ENCODE results near the gene TOMM20.
"Not testable (repeated sequence)": the region's sequence is repeated elsewhere in the genome, so short reads cannot be mapped to it uniquely, and the experiment has no call there.

Gene TOMM20

DNA sequence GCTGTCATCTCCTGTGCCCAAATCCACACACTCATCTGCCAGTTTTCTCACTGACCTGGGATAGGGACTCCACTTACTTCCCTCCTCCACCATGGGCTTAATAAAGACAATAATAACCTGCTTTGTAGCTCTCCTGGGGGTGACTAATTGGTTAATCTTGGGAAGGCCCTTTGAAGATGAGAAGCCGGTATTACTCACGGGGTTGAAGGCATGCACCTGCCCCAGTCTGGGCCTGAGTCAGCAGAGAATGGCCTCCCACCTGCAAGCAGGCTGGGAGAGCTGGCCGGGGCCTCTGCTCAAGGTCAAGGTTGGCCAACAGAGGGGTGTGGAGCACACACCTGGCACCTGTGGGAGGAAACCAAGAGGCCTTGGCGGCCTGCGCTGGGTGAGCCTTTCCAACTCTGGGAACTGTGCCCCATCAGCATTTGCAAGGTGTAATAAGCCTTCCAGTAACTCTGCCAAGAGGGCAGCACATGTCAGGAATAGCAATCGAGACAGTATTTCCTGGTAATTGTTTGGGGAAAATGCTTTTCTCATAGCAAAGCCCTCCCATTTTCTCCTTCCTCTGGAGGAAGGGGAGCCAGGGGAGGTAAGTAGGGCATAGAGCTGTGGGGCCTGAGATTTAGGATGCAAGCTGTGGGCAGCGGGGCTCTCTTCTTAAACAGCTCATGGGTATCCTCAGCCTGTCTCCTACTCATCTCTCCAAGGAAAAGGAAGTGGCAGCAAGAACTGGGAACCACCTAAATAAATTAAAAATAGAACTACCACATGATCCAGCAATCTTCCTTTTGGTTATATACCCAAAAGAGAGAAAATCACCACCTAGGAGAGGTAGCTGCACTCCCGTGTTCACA is 49.0 kb downstream of the TOMM20 start:
- DNase-seq = peak; percentile 51

DNA sequence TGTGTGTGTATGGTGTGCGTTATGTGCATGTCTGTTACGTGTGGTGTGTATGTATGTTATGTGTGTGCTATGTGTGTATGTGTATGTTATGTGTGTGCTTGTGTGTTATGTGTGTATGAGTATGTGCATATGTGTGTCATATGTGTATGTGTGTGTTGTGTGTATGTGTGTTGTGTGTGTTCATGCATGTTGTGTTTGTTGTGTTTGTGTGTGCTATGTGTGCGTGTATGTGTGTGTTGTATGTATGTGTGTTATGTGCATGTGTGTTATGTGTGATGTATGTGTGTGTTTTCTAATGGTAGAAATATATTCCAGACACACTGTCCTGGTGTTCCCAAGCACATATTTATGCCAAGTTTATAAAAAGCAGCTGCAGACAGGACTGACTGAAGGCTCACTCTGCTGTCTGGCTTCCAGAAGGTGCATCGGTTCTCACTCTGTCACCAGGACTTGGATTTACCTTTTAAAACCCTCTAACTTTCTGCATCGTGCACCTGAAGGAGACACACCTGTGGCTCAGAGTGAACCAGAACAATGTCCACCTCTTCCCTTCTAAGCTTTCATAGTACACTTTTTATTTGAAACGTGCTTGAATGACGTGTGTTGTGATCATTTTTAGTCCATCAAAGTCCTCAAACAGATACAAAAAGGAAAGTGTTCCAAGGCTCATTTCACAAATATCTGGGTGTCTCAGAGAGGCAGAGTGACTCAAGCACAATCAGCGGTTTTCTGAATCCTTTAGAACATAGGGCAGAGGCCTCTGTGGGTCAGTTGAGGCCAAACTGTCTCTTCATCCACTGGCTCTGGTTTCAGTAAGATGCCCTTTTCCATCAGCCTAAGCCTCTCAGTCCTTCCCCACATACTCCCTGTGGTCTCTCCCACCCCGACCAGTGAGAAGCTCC is 49.9 kb downstream of the TOMM20 start:
- DNase-seq = no peak

DNA sequence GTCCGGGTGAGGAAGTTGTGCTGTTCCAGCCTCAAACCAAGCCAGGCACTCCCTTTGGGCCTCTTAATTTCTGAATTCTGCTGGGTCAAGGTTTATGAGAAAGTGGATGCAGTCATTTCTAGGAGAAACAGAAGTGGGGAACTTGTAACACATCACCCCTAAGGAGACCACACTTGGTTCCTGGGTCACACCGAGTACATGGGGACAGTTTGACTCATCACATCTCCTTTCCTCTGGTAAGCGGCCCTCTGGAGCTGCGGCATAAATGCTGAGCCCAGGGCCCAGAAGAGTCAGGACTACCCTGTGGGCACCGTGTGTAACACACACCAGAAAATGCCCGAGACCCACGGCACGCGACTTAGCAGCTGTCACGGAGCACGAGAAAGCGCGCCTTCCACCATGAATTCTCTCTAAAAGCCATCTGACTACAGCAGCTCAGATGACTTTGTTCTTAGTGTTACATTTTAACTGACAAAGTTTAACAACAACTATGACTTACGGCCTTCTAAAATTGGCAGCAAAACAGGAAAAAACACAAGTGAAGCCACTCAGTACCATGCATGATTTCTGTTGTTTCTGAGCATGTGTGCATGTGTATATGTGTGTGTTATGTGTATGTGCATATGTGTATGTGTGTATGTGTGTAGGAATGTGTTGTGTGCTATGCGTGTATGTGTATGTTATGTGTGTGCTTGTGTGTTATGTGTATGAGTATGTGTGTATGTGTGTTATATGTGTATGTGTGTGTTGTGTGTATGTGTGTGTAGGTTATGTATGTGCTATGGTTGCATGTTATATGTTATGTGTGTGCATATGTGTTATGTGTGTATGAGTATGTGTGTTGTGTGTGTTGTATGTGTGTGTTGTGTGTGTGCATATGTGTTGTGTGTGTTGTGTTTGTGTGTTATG is 50.8 kb downstream of the TOMM20 start:
- no peak for DNase-seq

DNA sequence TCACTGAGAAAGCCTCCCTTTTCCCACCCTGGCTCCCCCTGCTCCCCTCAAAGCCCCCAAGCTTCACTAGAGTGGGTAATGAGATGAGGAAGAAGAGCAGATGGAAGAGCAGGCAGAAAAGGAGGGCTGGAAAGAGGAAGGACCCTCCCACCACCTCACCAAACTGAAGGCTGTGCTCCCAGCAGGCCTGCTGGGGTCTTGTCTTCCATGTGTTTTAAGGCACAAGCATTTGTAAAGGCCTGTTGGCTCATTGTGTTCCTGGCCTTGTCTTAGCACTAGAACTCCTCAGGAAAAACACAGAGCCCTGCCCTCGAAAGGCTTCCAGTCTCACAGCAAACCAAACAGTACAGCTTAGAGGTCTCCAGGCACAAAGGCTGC is 51.5 kb downstream of the TOMM20 start:
- DNase-seq = no peak

DNA sequence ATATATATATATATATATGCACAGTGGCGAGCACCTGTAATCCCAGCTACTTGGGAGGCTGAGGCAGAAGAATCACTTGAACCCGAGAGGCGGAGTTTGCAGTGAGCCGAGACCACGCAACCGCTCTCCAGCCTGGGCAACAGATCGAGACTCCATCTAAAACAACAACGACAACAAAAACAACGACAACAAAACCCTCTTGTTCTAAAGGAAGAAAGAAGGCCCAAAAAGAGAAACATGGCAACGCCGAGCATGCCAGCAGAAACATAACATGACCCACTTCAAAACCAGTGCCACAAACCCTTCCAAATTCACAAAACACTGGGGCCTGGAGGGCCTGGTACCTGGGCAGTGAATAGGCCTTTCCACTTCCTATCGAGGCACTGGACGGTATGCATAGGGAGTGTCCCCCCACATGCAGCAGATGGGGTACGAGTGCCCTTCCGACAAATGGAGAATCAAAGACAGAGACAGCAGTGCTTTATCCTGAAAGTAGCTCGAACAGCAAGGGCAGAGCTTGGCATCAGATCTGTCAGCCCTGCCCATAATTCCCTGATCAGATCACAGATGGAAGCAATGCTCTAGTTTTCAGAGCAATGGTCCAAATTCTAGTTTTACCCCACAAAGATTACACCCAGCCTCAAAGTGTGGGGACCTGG is 52.0 kb downstream of the TOMM20 start:
- no peak for DNase-seq

DNA sequence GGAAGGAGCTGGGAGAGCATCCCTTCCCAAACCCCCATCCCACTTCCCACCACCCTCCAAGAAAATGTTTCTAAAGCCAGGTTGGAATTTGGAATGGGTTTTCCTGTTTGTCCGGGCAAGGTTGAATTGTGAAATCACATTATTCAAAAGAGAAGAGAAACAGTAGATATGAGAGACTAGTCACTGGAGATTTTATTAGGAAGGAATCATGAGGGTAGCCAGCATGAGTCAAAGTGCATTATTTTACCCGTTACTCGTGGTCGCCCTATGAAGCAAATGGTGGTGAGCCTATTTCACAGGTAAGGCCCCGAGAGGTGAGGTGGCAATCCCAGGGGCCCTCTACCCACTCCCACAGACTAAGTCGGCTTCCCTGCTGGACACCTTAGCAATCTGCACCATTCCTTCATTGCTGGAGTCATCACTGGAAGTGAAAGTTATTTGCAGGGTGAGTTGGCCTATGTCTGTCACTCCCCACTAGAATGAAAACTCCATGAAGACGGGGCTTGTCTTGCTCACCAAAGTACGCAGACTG is 52.8 kb downstream of the TOMM20 start:
- DNase-seq = no peak

DNA sequence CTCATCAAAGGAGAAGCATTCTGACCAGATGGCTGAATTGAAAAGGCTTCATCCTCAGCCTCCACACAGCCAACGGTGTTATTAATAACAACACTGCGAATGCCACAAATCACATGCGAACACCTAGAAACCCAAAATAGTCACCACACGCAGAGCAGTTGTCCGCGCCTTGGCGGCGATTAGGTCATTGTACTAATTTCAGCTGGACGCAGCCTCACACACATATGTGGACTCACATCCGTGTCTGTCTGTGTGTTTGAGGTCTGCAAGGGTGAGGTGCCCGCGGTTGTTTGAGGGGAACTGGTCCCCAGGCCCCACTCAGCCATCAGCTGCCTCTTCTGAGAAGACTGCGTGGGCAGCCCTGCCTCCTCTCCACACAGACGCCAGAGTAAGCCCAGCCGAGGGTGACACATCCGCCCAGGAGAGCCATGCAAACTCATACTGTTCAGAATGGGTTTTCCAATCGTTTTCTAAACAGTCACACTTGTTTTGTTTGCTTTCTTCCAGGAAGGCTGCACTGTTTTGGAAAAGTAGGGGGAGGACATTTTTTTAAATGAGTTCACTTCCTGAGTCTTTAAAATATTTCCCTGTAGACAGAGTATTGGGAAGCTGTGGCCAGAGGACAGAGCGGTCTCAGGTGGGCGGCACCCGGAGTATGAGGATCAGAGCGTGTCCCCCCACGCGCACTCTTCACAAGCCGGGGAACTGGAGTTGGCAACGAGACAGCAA is 53.4 kb downstream of the TOMM20 start:
- DNase-seq = peak; percentile 72

DNA sequence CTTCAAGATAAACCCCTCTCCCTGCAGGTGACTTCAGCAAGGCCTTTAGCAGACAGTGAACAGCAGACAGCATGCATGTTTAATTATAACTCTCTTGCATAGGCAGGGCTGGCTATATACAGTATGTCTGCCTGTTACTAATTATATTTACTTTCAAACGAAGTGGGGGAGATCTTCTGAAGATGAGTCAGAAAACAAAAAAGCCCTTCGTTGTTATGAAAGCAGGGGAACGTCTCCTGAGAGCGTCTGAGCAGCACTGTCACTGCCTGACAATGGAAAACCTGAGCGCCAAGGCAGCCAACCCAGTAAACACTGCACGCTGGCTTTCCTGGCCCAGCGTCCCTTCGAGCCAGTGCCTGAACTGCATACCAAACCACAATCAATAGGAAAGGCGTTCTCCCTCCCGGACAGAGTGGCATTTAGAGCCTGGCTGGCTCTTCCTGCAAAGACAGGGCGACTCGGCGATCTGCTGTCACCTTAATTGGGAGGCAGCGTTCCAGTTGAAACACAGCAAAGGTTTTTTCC is 54.1 kb downstream of the TOMM20 start:
- peak; percentile 59 for DNase-seq

DNA sequence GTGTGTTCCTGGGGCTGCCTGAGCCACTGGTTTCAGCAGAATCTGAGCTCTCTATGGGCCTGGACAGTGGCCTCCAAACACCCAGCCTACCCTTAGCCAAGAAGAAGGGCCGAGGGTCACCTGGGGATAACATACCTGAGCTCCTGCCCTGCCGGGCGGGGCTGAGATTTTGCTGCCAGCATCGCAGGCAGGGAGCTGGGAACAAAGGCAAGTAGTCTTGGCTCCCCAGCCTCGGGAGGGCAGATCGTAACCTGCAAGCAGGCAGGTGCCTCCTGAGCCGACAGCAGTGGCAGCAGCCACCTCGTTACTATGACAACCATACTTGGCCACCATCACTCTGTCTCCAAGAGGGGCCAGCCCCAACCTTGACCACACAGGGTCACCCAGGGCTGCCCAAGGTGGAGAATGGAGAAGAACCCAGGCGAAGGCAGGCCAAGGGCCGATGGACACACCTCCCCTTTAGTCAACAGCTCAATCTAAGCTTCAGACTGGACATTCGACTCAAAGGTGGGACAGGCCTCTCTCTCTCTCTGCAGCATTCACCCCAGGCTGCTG is 54.6 kb downstream of the TOMM20 start:
- no peak for DNase-seq

DNA sequence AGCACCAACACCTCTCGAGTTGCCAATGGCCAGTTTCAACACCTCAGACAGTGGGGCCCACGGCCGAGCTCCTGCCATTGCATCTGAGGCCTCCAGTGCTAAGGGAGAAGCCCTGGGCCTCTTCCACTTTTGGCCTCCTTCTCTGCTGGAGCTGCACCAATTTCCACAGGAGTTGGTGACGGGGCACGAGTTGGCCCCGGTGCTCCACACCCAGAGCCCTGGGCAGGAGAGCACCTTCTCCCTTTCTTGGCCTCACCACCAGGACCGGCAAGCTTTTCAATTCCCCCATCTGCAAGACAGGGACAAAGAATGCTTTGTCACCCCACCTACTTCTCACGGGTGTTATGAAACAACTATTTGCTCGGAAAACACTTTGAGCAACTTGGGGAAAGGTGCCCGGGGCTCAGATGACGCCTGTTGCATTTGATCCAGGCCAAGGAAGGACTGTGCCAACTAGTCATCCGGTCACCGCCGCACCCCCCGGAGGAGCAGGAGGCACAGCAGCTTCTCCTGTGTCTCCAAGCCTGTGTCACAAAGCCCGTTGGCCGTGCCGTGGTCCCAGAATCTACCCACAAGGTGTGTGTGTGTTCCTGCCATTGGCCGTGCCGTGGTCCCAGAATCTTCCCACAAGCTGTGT is 55.2 kb downstream of the TOMM20 start:
- DNase-seq = no peak

DNA sequence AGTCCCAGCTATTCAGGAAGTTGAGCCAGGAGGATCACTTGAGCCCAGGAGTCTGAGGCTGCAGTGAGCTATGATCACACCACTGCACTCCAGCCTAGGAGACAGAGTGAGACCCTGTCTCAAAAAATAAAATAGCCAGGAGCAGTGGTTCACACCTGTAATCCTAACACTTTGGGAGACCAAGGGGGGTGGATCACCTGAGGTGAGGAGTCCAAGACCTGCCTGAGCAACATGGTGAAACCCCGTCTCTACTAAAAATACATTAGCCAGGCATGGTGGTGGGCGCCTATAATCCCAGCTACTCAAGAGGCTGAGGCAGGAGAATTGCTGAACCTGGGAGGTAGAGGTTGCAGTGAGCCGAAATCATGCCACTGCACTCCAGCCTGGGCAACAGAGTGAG is 56.1 kb downstream of the TOMM20 start:
- not testable (repeated sequence) for DNase-seq

DNA sequence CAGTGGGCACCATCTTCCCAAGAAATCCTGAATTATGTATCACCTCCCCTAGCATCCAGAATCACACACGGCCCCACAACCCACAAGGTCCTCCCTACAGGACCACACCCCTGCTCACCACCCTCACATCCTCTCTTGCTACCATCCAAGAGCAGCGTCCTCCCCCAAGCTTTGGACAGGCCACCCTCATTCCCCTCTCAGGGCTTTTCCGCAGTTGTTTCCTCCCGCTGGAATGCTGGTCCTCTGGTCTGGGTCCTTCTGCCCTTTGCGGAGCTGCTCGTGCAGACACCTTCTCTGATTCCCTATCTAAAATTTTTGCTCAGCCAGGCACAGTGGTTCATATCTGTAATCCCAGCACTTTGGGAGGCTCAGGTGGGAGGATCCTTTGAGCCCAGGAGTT is 56.5 kb downstream of the TOMM20 start:
- no peak for DNase-seq

DNA sequence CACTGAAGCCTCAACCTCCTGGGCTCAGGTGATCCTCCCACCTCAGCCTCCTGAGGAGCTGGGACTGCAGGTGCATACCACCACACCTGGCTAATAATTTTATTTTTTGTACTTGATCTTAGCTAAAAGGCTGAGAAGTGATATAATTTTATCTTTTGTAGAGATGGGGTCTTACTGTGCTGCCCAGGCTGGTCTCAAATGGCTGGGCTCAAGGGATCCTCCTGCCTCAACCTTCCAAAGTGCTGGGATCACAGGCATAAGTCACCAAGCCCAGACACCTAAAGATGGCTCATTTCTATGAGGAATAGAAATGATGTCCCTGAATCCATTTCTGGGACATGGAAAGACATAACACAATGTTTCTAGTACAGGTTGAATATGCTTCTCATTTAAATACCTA is 57.8 kb downstream of the TOMM20 start:
- DNase-seq = no peak

DNA sequence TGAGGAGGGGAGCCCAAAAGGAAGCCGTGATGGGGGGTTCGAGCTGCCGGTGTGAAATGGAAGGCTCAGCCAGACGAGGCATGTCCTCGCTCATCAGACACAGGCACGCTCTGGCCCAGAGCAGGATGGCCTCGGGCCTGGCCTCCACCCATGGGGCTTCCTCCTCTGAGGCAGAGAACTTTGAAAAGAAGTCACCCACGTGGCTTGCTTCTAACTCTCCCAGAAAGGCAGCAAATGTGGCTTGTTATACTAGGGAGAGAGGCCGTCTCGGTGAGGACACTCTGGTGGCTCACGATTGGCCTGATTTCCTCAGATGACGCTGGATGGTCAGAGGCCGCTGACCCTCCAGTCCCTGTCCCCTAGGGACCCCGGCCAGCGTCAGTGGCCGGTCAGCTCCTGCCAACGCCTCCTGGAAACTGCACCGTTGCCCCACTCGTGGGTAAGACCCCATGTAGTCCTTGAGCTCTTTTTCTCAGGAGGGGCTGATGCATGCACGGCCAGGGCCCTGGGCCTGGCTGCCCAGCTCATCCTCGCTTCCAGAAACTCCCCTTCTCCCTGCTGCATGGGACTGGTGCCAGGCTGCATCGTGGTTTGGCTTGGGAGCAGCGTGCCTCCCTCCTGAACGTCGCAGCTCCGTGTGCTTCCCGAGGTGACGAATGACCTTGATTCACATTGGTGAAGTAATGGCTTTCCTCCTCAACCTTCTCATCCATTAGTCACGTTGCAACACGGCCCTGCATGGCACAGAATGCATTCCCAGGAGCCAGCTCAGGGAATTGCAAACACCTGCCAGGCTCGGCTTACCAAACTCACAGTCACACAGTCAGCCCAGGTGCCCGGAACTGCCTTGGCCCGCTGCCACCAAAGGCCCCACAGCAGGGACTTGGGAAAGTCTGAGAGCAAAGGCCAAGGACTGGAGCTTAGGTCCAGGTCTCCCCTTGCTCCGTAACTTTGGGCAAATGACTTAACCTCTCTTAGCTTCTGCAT is 58.8 kb downstream of the TOMM20 start:
- no peak for DNase-seq

DNA sequence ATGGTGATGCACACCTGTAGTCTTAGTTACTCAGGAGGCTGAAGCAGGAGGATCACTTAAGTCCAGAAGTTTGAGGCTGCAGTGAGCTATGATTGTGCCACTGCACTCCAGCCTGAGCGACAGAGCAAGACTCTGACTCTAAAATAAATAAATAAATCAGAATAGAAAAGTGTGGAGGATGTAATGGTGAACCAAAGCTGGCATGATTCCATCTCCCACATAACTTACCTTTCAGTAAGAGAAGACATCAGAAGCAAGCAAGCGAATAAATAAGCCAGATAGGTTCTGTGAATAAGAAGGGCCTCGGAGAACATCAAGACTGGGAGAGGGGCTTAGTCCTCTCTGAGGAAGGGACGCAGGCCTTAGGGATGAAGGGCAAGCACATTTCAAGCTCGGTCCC is 59.5 kb downstream of the TOMM20 start:
- no peak for DNase-seq

DNA sequence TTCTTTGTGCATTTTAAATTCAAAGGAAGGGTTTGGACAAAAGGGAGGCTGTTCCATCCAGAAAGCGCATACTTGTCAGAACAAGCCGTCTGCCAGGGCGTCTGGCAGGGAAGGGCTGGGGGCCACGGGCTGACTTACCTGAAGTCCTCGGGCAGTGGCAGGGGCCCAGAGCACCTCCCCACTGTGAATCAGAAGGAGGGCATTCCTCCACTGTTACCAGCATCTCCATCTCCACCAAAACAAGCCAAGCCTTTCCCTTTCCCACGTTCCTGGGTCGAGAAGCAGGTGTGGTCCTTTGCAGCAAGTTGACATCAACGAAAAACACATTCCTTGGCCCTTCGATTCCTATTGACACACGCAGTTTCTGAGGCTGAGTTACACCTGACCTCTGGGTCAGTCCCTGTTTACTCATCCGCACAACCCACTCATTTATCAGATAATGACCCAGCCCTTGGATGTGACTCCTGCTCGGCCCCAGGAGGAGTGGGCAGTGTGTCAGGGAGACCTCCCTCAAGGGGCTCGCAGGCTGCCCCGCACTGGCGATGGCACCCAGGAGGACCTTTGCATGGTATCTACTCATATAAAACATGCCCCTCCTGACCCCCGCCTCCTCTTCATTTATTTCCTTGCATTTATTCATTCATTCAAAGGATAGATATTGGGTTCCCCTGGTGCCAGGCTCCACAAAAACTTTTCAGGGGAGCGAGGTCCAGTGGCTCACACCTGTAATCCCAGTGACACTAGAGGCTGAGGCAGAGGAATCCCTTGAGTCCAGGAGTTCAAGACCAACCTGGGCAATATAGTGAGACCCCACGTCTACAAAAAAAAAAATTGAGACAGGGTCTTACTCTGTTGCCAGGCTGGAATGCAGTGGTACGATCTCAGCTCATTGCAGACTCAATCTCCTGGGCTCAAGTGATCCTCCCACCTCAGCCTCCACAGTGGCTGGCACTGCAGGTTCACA is 60.2 kb downstream of the TOMM20 start:
- DNase-seq = peak; percentile 46

All from right kidney (tissue), 1 donor.